Measurements from ENCODE around the gene ROMO1.

- no peak for TF ChIP-seq POLR2A (IDR thresholded peaks at IDR 0.05)
- no peak for TF ChIP-seq POLR2AphosphoS5 (IDR thresholded peaks at IDR 0.05; ENCODE audit: insufficient read depth in 1 of 2, low read depth in 1 of 2)
- TF ChIP-seq, protein P1, sequence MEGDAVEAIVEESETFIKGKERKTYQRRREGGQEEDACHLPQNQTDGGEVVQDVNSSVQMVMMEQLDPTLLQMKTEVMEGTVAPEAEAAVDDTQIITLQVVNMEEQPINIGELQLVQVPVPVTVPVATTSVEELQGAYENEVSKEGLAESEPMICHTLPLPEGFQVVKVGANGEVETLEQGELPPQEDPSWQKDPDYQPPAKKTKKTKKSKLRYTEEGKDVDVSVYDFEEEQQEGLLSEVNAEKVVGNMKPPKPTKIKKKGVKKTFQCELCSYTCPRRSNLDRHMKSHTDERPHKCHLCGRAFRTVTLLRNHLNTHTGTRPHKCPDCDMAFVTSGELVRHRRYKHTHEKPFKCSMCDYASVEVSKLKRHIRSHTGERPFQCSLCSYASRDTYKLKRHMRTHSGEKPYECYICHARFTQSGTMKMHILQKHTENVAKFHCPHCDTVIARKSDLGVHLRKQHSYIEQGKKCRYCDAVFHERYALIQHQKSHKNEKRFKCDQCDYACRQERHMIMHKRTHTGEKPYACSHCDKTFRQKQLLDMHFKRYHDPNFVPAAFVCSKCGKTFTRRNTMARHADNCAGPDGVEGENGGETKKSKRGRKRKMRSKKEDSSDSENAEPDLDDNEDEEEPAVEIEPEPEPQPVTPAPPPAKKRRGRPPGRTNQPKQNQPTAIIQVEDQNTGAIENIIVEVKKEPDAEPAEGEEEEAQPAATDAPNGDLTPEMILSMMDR (IDR thresholded peaks at IDR 0.05), result no peak
Observed at GRCh38 chr20:35660122-35660937, 38.9 kb upstream of the ROMO1 start.

Measured in vagina (tissue), 2 donors.